DOHH2 (cell line): ENCODE data around the gene COMMD8.

Source experiments
- H3F3A ChIP-seq: fragments of 200-600 bp; sonication (generic), shearing (Covaris generic); 2 replicates; pipeline ENCODE4 v1.6.0; 2016; ENCODE audit warnings: antibody characterized with exemption, mild to moderate bottlenecking; ENCODE audit not compliant: control insufficient read depth, insufficient read depth
- H3K27ac ChIP-seq: fragments of 200-600 bp; sonication (generic); 2 replicates; pipeline ENCODE4 v1.5.1; 2014; ENCODE audit warnings: low read depth, mild to moderate bottlenecking, low read length, moderate library complexity
- H3K27me3 ChIP-seq: fragments of 200-600 bp; sonication (generic); 2 replicates; pipeline ENCODE4 v1.6.1; 2014; ENCODE audit warnings: mild to moderate bottlenecking, low read length, mixed read lengths; ENCODE audit not compliant: control insufficient read depth
- H3K36me3 ChIP-seq: fragments of 200-600 bp; sonication (generic); 2 replicates; pipeline ENCODE4 v1.6.1; 2014; ENCODE audit warnings: mild to moderate bottlenecking, low read length, moderate library complexity, mixed read lengths; ENCODE audit not compliant: control insufficient read depth
- H3K4me1 ChIP-seq: fragments of 200-600 bp; sonication (generic); 2 replicates; pipeline ENCODE4 v1.6.1; 2014; ENCODE audit warnings: mild to moderate bottlenecking, low read length, mixed read lengths; ENCODE audit not compliant: control insufficient read depth
- H3K4me2 ChIP-seq: fragments of 200-600 bp; sonication (generic); 2 replicates; pipeline ENCODE4 v1.6.0; 2014; ENCODE audit warnings: mild to moderate bottlenecking, low read length, moderate library complexity
- H3K4me3 ChIP-seq: fragments of 200-600 bp; sonication (generic); 2 replicates; pipeline ENCODE4 v1.5.1; 2014; ENCODE audit warnings: mild to moderate bottlenecking, low read length, mixed read lengths
- H3K79me2 ChIP-seq: fragments of 200-600 bp; sonication (generic); 2 replicates; pipeline ENCODE4 v1.6.1; 2014; ENCODE audit warnings: mild to moderate bottlenecking, low read length, mixed read lengths; ENCODE audit not compliant: control insufficient read depth
- H3K9me2 ChIP-seq: fragments of 200-600 bp; sonication (generic); replicated peaks from 2 replicates; pipeline ENCODE4 v1.6.1; 2014; ENCODE audit warnings: mild to moderate bottlenecking, low read length, mixed read lengths; ENCODE audit not compliant: control insufficient read depth
- H3K9me3 ChIP-seq: fragments of 200-600 bp; sonication (generic); 2 replicates; pipeline ENCODE4 v1.6.1; 2014; ENCODE audit warnings: antibody characterized with exemption, low read length, mixed read lengths; ENCODE audit not compliant: control insufficient read depth, insufficient read depth
- H4K20me1 ChIP-seq: fragments of 200-600 bp; sonication (generic); 2 replicates; pipeline ENCODE4 v1.6.0; 2014; ENCODE audit warnings: low read depth, mild to moderate bottlenecking, antibody characterized with exemption, low read length, moderate library complexity; ENCODE audit not compliant: control insufficient read depth, insufficient read depth
- CTCF ChIP-seq: fragments of 200-600 bp; sonication (generic); IDR thresholded peaks from one replicate; pipeline ENCODE4 v1.5.1; 2014; ENCODE audit warnings: antibody characterized with exemption, mild to moderate bottlenecking, low read depth, low read length; ENCODE audit not compliant: poor library complexity, severe bottlenecking
- EZH2phosphoT487 ChIP-seq: fragments of 200-600 bp; sonication (generic); IDR thresholded peaks from 2 replicates; pipeline ENCODE4 v1.6.1; 2017; ENCODE audit warnings: borderline replicate concordance, mild to moderate bottlenecking, antibody characterized with exemption, low read length, moderate library complexity, mixed read lengths

Gene COMMD8

GRCh38 chr4:47471591-47471990, 8.1 kb upstream of the COMMD8 start:
- H3K4me1 ChIP-seq = peaks cover 5% of the 10 kb centered on the region
- no peaks in the 10 kb centered on the region for H3K36me3 ChIP-seq
- no peaks in the 10 kb centered on the region for H3K79me2 ChIP-seq
- H3F3A ChIP-seq = no peaks in the 10 kb centered on the region
- no peak overlapping the region for H3K27ac ChIP-seq
- TF ChIP-seq EZH2phosphoT487 (no peak), CTCF (no peak)
- no peaks in the 10 kb centered on the region for H3K9me3 ChIP-seq
- H3K4me3 ChIP-seq = no peak overlapping the region
- no peaks in the 10 kb centered on the region for H4K20me1 ChIP-seq
- H3K9me2 ChIP-seq = no peaks in the 10 kb centered on the region
- H3K27me3 ChIP-seq = no peaks in the 10 kb centered on the region
- no peak overlapping the region for H3K4me2 ChIP-seq

- Histone ChIP-seq H3K27ac (no peak overlapping the region), H3K36me3 (peaks cover 1% of the 10 kb centered on the region), H3K4me3 (no peak overlapping the region), H3K4me1 (peaks cover 11% of the 10 kb centered on the region), H3K4me2 (no peak overlapping the region), H3K27me3 (no peaks in the 10 kb centered on the region), H3K9me2 (no peaks in the 10 kb centered on the region), H3K9me3 (no peaks in the 10 kb centered on the region), H3K79me2 (no peaks in the 10 kb centered on the region), H3F3A (no peaks in the 10 kb centered on the region), H4K20me1 (no peaks in the 10 kb centered on the region)
- TF ChIP-seq CTCF (no peak), EZH2phosphoT487 (no peak)
Observed at GRCh38 chr4:47471064-47471463, 7.6 kb upstream of the COMMD8 start.

GRCh38 chr4:47469951-47470350, 6.4 kb upstream of the COMMD8 start:
- Histone ChIP-seq H3K4me1 (peaks cover 22% of the 10 kb centered on the region), H3K79me2 (no peaks in the 10 kb centered on the region), H3K36me3 (peaks cover 9% of the 10 kb centered on the region), H3K9me2 (no peaks in the 10 kb centered on the region), H3K4me2 (no peak overlapping the region), H3K27ac (no peak overlapping the region), H3F3A (0 out of 2 replicates have a peak, but pooled peaks cover 2% of the 10 kb centered on the region), H3K9me3 (peaks cover 6% of the 10 kb centered on the region; the same call in 1 of the 2 replicates), H3K27me3 (no peaks in the 10 kb centered on the region), H4K20me1 (no peaks in the 10 kb centered on the region), H3K4me3 (no peak overlapping the region)
- TF ChIP-seq CTCF (no peak), EZH2phosphoT487 (no peak)
